Uterus (tissue), 4 donors: ENCODE data around the gene ACOT7. TPM values are rescaled to one million over a fixed set of nuclear protein-coding genes. Genes with fewer than 3 reads are reported as not detected.

Experiments
- DNase-seq, 2 donors: peaks; one replicate each; pipeline ENCODE4 v3.0.0-alpha.2; 2019 to 2020
- H3K27ac ChIP-seq, 2 donors: fragments of 200-600 bp; sonication (generic); 1 replicate in 1 of 2; 2 replicates in 1 of 2; pipeline ENCODE4 v1.5.1; 2016 to 2018
- H3K27me3 ChIP-seq, 2 donors: fragments of 200-600 bp; sonication (generic); one replicate each; pipeline ENCODE4 v1.5.1; 2018 to 2019; ENCODE audit warnings: control low read depth in 1 of 2
- H3K36me3 ChIP-seq, 2 donors: fragments of 200-600 bp; sonication (generic); one replicate each; pipeline ENCODE4 v1.5.1; 2019; ENCODE audit warnings: control low read depth in 1 of 2
- H3K4me1 ChIP-seq, 2 donors: fragments of 200-600 bp; sonication (generic); one replicate each; pipeline ENCODE4 v1.5.1; 2018 to 2019; ENCODE audit warnings: control low read depth in 1 of 2
- H3K4me3 ChIP-seq, 2 donors: fragments of 200-600 bp; sonication (generic); 1 replicate in 1 of 2; 2 replicates in 1 of 2; pipeline ENCODE4 v1.5.1; 2018 to 2019; ENCODE audit warnings: mild to moderate bottlenecking in 1 of 2
- H3K9me3 ChIP-seq, 2 donors: fragments of 200-600 bp; sonication (generic); one replicate each; pipeline ENCODE4 v1.5.1; 2019; ENCODE audit warnings: control low read depth in 1 of 2
- POLR2A ChIP-seq, 2 donors: fragments of 450-650 bp; IDR thresholded peaks; one replicate each; pipeline ENCODE4 v1.6.1; 2016; ENCODE audit warnings: antibody characterized with exemption in 2 of 2, mild to moderate bottlenecking in 1 of 2, moderate library complexity in 1 of 2
- intact Hi-C: fragments of 100-400 bp; cut with DNase I; formaldehyde crosslinking; loops from one replicate; pipeline ENCODE4 v1.15.1; 2023; ENCODE audit warnings: low total_unique reads
- total RNA-seq, 4 donors: library from RNA; depleted of rRNA in 3 of 4; stranded (reverse); fragments of >200 nt in 3 of 4; gene quantifications; one replicate each; pipeline versions ENCODE4 v1.1.0 to v1.2.4, GENCODE V29; 2014 to 2023
- TF ChIP-seq, protein P1 (sequence below), 4 experiments: fragments of 200-600 bp in 2 of 4; fragments of 450-650 bp in 2 of 4; sonication (generic) in 2 of 4; IDR thresholded peaks; one replicate each; pipeline ENCODE4 v1.5.1; 2016 to 2019; ENCODE audit warnings: antibody characterized with exemption in 4 of 4, mild to moderate bottlenecking in 2 of 4, moderate library complexity in 1 of 4
- donor health status: DM: yes; HTN: yes; CAD: no.

ACOT7 gene
- total RNA-seq, 4 donors from 2014 or later: 7.4 to 27.6 (median 12.4) TPM

- H3K27ac ChIP-seq: no peak overlapping the region
- H3K27me3 ChIP-seq: peaks cover 27 to 28% of the 10 kb centered on the region in 2 donors
- H3K4me3 ChIP-seq: no peak overlapping the region
- DNase-seq: peak; percentile 79 to 82
- TF ChIP-seq, protein P1, sequence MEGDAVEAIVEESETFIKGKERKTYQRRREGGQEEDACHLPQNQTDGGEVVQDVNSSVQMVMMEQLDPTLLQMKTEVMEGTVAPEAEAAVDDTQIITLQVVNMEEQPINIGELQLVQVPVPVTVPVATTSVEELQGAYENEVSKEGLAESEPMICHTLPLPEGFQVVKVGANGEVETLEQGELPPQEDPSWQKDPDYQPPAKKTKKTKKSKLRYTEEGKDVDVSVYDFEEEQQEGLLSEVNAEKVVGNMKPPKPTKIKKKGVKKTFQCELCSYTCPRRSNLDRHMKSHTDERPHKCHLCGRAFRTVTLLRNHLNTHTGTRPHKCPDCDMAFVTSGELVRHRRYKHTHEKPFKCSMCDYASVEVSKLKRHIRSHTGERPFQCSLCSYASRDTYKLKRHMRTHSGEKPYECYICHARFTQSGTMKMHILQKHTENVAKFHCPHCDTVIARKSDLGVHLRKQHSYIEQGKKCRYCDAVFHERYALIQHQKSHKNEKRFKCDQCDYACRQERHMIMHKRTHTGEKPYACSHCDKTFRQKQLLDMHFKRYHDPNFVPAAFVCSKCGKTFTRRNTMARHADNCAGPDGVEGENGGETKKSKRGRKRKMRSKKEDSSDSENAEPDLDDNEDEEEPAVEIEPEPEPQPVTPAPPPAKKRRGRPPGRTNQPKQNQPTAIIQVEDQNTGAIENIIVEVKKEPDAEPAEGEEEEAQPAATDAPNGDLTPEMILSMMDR (IDR thresholded peaks at IDR 0.05): peak; percentile 92 to 98 (median 96)
- peak in 1 of 2 donors; percentile 13 for TF ChIP-seq POLR2A (IDR thresholded peaks at IDR 0.05)
- H3K36me3 ChIP-seq: no peaks in the 10 kb centered on the region
- no peaks in the 10 kb centered on the region for H3K9me3 ChIP-seq
- intact Hi-C loops: loop anchor here (5.0 kb wide), 3 partner anchors 101 to 191 kb away; no protein-coding TSS in a partner anchor
- peaks cover 0 to 15% of the 10 kb centered on the region in 2 donors for H3K4me1 ChIP-seq
Measured at GRCh38 chr1:6246497-6247467, 146.8 kb downstream of the ACOT7 start.

DNA sequence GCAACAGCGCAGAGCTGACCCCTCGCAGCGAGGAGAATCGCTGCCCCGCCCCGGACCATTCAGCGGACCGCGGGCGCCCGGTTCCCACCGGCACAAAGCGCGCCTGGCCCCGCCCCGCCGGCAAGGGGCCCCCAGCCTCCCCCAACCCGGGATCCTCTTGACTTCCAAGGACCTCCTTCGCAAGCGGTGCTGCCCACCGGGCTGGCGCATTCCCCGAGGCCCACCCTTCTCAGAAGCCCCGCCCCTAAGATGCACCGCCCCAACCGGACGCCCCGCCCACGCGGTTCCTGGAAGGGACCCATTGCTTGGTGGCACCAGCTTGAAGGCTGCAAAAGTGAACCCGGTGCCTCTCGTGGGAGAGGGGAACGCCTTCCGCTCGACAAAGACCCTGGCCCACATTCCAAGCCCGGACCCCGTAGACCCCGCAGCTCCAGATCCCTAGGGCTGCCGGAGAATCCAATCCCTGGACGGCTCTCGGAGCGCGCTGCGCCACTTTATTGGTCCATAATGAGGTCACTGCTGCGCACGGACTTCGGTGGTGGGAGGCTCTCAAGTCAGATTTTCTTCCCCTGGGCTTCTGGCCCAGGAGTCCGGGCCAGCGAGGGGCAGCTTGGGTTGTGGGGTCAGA, 147.6 kb downstream of the ACOT7 start:
- Histone ChIP-seq H3K9me3 (no peaks in the 10 kb centered on the region), H3K27ac (no peak overlapping the region), H3K36me3 (no peaks in the 10 kb centered on the region), H3K4me3 (no peak overlapping the region), H3K27me3 (peaks cover 30 to 32% of the 10 kb centered on the region in 2 donors), H3K4me1 (peaks cover 0 to 17% of the 10 kb centered on the region in 2 donors)
- no peak for DNase-seq
- no peak for TF ChIP-seq POLR2A (IDR thresholded peaks at IDR 0.05)
- TF ChIP-seq, protein P1 (IDR thresholded peaks at IDR 0.05): no peak
- intact Hi-C loops: loop anchor here (5.0 kb wide), 3 partner anchors 101 to 191 kb away; no protein-coding TSS in a partner anchor

DNA sequence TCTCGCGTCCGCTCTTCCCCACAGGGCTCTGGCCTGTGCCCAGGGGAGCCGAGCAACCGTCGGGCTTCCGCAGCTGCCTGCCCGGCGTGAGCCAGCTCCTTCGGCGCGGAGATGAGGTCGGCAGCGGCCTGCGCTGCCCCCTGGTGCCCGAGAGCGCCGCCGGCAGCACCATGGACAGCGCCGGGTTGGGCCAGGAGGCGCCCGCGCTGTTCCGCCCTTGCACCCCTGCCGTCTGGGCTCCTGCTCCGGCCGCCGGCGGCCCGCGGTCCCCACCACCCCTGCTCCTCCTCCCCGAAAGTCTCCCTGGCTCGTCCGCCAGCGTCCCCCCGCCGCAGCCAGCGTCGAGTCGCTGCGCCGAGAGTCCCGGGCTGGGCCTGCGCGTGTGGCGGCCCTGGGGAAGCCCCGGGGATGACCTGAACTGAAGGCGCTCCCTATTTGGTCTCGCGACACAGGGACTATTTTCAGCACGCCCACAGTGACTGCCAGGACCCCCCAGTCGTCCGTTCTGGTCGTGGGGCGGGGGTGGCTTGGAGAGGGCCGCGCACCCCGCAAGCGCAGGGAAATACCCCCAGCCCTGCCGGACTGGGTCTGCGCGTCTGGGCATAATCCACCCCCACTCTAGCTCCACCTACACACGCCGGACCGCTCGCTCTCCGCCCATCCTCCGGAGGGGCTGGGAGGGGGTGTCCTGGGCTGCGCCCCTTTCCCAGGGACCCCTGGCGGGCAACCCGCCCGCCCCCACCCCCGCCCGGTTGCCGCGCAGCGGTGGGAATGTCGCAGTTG, 148.3 kb downstream of the ACOT7 start:
- no peaks in the 10 kb centered on the region for H3K9me3 ChIP-seq
- no peak overlapping the region for H3K27ac ChIP-seq
- H3K4me3 ChIP-seq: no peak overlapping the region
- intact Hi-C loops: loop anchor here (5.0 kb wide), 3 partner anchors 102 to 192 kb away; no protein-coding TSS in a partner anchor
- H3K4me1 ChIP-seq: peaks cover 0 to 17% of the 10 kb centered on the region in 2 donors
- TF ChIP-seq, protein P1 (IDR thresholded peaks at IDR 0.05): peak; percentile 60 to 96 (median 88)
- TF ChIP-seq POLR2A (IDR thresholded peaks at IDR 0.05): no peak
- no peaks in the 10 kb centered on the region for H3K36me3 ChIP-seq
- DNase-seq: peak; percentile 51 to 73
- H3K27me3 ChIP-seq: peaks cover 30 to 35% of the 10 kb centered on the region in 2 donors

GRCh38 chr1:6244401-6245049, 149.0 kb downstream of the ACOT7 start:
- Histone ChIP-seq H3K27ac (no peak overlapping the region), H3K36me3 (no peaks in the 10 kb centered on the region), H3K4me3 (no peak overlapping the region), H3K27me3 (peaks cover 30 to 36% of the 10 kb centered on the region in 2 donors), H3K4me1 (peaks cover 0 to 17% of the 10 kb centered on the region in 2 donors), H3K9me3 (no peaks in the 10 kb centered on the region)
- no peak for DNase-seq
- TF ChIP-seq, protein P1 (IDR thresholded peaks at IDR 0.05): no peak
- no peak for TF ChIP-seq POLR2A (IDR thresholded peaks at IDR 0.05)
- intact Hi-C loops: loop anchor here (5.0 kb wide), 3 partner anchors 103 to 193 kb away; no protein-coding TSS in a partner anchor
